COLO668 (cell line): ENCODE data around the gene CDYL.

Experiments
- DNase-seq: peaks from one replicate; lab custom pipeline; 2025; ENCODE audit not compliant: unreplicated experiment; lab: John Stamatoyannopoulos, UW

The CDYL gene

GRCh38 chr6:4776131-4776492, at the start of gene CDYL:
CDYL (plus strand) TSS chr6:4776404; CDS start chr6:4776784, 380 bp downstream.
- DNase-seq, result peak; percentile 86

GRCh38 chr6:4726645-4727044, 49.6 kb upstream of the CDYL start:
- DNase-seq, result no peak

GRCh38 chr6:4727217-4727616, 49.0 kb upstream of the CDYL start:
- no peak for DNase-seq

GRCh38 chr6:4727671-4728435, 48.4 kb upstream of the CDYL start:
- DNase-seq, result peak; percentile 1

GRCh38 chr6:4728436-4728769, 47.8 kb upstream of the CDYL start:
- no peak for DNase-seq

GRCh38 chr6:4728926-4729325, 47.3 kb upstream of the CDYL start:
- DNase-seq, result no peak

GRCh38 chr6:4731996-4732395, 44.2 kb upstream of the CDYL start:
- DNase-seq, result no peak

GRCh38 chr6:4732691-4733315, 43.4 kb upstream of the CDYL start:
- DNase-seq, result peak; percentile 2

GRCh38 chr6:4736371-4736873, 39.8 kb upstream of the CDYL start:
- DNase-seq, result no peak

GRCh38 chr6:4740032-4740431, 36.2 kb upstream of the CDYL start:
- DNase-seq, result no peak

GRCh38 chr6:4743062-4743461, 33.1 kb upstream of the CDYL start:
- DNase-seq, result no peak

GRCh38 chr6:4743926-4744325, 32.3 kb upstream of the CDYL start:
- no peak for DNase-seq

- DNase-seq, result no peak
Observed at GRCh38 chr6:4747588-4747987, 28.6 kb upstream of the CDYL start.

GRCh38 chr6:4751823-4752464, 24.3 kb upstream of the CDYL start:
- DNase-seq, result no peak

- DNase-seq, result no peak
Observed at GRCh38 chr6:4756247-4756646, 20.0 kb upstream of the CDYL start.

GRCh38 chr6:4759997-4760396, 16.2 kb upstream of the CDYL start:
- DNase-seq, result no peak

GRCh38 chr6:4760773-4761172, 15.4 kb upstream of the CDYL start:
- no peak for DNase-seq

GRCh38 chr6:4762294-4762693, 13.9 kb upstream of the CDYL start:
- DNase-seq, result no peak

- no peak for DNase-seq
Observed at GRCh38 chr6:4763921-4764320, 12.3 kb upstream of the CDYL start.

GRCh38 chr6:4768815-4769214, 7.4 kb upstream of the CDYL start:
- no peak for DNase-seq

- DNase-seq, result no peak
Observed at GRCh38 chr6:4772750-4773149, 3.5 kb upstream of the CDYL start.

- no peak for DNase-seq
Observed at GRCh38 chr6:4773181-4773580, 3.0 kb upstream of the CDYL start.
